Measurements from ENCODE around the gene LMBR1L.

Gene LMBR1L

DNA sequence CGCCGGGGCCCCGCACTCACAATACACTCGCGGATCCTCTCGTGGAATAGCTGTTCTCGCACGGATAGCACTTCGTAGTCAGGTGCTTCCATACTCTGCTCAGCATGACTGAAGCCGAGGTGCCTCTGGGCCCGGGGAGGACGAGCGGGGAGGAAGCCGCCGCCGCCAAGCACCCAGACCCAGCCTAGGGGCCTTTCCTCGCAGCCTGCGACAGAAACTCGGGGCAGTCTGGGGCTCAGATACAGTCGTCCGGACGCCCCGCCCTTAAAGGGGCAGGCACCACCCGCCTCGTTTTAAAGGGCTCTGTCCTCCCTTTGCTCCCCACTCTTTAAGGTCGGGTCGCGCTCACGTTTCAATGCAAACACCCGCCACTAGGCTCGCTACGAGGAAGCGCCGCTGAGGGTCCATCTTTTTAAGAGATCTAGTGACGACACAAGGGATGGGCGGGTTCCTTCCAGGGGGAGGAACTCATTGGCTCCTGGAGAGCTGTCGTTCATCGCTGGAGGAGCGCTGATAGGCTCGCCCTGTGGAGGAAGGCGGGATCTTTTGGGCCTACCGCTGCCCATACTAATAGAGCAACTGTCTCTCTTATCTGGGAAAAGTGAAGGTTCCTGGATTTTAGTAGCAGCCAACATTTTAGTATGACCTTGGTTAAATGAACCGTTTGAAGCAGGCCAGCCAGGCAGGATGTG, at the start of gene LMBR1L (continued):
- TF ChIP-seq ZNF747 (tag by site-specific recombination; IDR thresholded peaks at IDR 0.05) (no peak), ZNF560 (tag by site-specific recombination; IDR thresholded peaks at IDR 0.05; ENCODE audit: borderline replicate concordance) (no peak), SP2 (tag by site-specific recombination; IDR thresholded peaks at IDR 0.05) (peak; percentile 95), ZNF426 (tag by site-specific recombination; IDR thresholded peaks at IDR 0.05) (no peak), MZF1 (tag by site-specific recombination; IDR thresholded peaks at IDR 0.05; ENCODE audit: borderline replicate concordance) (no peak), ZBTB21 (tag by site-specific recombination; IDR thresholded peaks at IDR 0.05) (peak; percentile 87), ZNF529 (tag by site-specific recombination; IDR thresholded peaks at IDR 0.05; ENCODE audit: insufficient replicate concordance) (no peak), ZNF174 (tag by site-specific recombination; IDR thresholded peaks at IDR 0.05) (no peak), ZNF37A (tag by site-specific recombination; IDR thresholded peaks at IDR 0.05) (no peak), ZNF837 (tag by site-specific recombination; IDR thresholded peaks at IDR 0.05) (no peak), ZNF830 (tag by site-specific recombination; IDR thresholded peaks at IDR 0.05; ENCODE audit: low read depth) (no peak), ZNF16 (tag by site-specific recombination; IDR thresholded peaks at IDR 0.05; ENCODE audit: low read depth) (no peak), ZNF335 (tag by site-specific recombination; conservative IDR thresholded peaks at IDR 0.05) (peak; percentile 86), MEIS1 (CRISPR knock-in tag; IDR thresholded peaks at IDR 0.05; ENCODE audit: borderline replicate concordance) (no peak)
- TF ChIP-seq, protein P1, sequence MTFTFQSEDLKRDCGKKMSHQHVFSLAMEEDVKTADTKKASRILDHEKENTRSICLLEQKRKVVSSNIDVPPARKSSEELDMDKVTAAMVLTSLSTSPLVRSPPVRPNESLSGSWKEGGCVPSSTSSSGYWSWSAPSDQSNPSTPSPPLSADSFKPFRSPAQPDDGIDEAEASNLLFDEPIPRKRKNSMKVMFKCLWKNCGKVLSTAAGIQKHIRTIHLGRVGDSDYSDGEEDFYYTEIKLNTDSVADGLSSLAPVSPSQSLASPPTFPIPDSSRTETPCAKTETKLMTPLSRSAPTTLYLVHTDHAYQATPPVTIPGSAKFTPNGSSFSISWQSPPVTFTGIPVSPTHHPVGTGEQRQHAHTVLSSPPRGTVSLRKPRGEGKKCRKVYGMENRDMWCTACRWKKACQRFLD (tag by site-specific recombination; IDR thresholded peaks at IDR 0.05) = no peak
- TF ChIP-seq, protein P2, sequence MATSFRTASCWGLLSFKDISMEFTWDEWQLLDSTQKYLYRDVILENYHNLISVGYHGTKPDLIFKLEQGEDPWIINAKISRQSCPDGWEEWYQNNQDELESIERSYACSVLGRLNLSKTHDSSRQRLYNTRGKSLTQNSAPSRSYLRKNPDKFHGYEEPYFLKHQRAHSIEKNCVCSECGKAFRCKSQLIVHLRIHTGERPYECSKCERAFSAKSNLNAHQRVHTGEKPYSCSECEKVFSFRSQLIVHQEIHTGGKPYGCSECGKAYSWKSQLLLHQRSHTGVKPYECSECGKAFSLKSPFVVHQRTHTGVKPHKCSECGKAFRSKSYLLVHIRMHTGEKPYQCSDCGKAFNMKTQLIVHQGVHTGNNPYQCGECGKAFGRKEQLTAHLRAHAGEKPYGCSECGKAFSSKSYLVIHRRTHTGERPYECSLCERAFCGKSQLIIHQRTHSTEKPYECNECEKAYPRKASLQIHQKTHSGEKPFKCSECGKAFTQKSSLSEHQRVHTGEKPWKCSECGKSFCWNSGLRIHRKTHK (tag by site-specific recombination; IDR thresholded peaks at IDR 0.05) = no peak
- TF ChIP-seq, protein P3, sequence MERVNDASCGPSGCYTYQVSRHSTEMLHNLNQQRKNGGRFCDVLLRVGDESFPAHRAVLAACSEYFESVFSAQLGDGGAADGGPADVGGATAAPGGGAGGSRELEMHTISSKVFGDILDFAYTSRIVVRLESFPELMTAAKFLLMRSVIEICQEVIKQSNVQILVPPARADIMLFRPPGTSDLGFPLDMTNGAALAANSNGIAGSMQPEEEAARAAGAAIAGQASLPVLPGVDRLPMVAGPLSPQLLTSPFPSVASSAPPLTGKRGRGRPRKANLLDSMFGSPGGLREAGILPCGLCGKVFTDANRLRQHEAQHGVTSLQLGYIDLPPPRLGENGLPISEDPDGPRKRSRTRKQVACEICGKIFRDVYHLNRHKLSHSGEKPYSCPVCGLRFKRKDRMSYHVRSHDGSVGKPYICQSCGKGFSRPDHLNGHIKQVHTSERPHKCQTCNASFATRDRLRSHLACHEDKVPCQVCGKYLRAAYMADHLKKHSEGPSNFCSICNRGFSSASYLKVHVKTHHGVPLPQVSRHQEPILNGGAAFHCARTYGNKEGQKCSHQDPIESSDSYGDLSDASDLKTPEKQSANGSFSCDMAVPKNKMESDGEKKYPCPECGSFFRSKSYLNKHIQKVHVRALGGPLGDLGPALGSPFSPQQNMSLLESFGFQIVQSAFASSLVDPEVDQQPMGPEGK (tag by site-specific recombination; IDR thresholded peaks at IDR 0.05) = peak; percentile 47
- TF ChIP-seq, protein P4, sequence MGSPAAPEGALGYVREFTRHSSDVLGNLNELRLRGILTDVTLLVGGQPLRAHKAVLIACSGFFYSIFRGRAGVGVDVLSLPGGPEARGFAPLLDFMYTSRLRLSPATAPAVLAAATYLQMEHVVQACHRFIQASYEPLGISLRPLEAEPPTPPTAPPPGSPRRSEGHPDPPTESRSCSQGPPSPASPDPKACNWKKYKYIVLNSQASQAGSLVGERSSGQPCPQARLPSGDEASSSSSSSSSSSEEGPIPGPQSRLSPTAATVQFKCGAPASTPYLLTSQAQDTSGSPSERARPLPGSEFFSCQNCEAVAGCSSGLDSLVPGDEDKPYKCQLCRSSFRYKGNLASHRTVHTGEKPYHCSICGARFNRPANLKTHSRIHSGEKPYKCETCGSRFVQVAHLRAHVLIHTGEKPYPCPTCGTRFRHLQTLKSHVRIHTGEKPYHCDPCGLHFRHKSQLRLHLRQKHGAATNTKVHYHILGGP (tag by site-specific recombination; IDR thresholded peaks at IDR 0.05) = no peak

DNA sequence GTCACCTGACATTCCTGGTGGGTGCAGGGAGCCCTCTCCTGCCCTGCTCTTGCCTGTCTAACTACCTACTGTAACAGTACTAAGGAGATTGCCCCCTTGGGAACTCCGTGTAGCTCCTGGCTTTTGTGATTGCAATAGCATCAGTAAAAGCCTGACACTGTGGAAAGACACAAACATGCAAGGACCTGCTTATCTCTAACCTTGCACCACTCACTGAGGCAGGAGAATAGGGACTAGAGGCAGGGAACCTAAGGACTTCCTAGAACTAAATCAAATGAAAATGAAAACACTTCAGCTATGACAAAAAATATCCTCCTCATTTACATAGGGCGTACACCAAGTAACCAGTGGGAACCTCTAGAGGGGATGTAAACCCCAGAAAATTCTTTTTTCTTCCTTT, 49.8 kb upstream of the LMBR1L start:
- ChIA-PET CTCF (no interaction called here), POLR2A (interaction anchor here (0.8 to 1.7 kb wide), 2 partner anchors 29 to 163 kb away, joined by 3 to 4 read pairs; partner anchors contain the start of genes TROAP and TUBA1B)
- Histone ChIP-seq H3K36me3 (ENCODE audit: control insufficient read depth in 2 of 2, insufficient read depth in 1 of 2, low read length in 2 of 2) (no peaks in the 10 kb centered on the region), H3K4me3 (ENCODE audit: low read depth, low read length) (no peak overlapping the region), H3K27ac (ENCODE audit: extremely low read depth, low read depth, low read length) (no peak overlapping the region), H3K9me3 (ENCODE audit: control insufficient read depth, insufficient read depth, low read depth, low read length) (no peaks in the 10 kb centered on the region), H3K4me1 (ENCODE audit: control insufficient read depth, insufficient read depth, low read length) (no peaks in the 10 kb centered on the region; the same call in 1 of the 2 replicates)
- TF ChIP-seq OSR2 (tag by site-specific recombination; IDR thresholded peaks at IDR 0.05) (peak; percentile 78), FEZF1 (tag by site-specific recombination; IDR thresholded peaks at IDR 0.05) (no peak), BCL11A (tag by site-specific recombination; IDR thresholded peaks at IDR 0.05; ENCODE audit: low read depth) (no peak)
